Measurements from ENCODE around the gene ECHS1. TPM values are rescaled to one million over a fixed set of nuclear protein-coding genes. Genes with fewer than 3 reads are reported as not detected.
A peak's percentile ranks its signal among the peaks of the same experiment; 100 is the strongest.
"Not testable (repeated sequence)": the region's sequence is repeated elsewhere in the genome, so short reads cannot be mapped to it uniquely, and the experiment has no call there.

Gene ECHS1
- total and polyA plus RNA-seq, 8 donors: 5.3 to 103 (median 69.2) TPM

DNA sequence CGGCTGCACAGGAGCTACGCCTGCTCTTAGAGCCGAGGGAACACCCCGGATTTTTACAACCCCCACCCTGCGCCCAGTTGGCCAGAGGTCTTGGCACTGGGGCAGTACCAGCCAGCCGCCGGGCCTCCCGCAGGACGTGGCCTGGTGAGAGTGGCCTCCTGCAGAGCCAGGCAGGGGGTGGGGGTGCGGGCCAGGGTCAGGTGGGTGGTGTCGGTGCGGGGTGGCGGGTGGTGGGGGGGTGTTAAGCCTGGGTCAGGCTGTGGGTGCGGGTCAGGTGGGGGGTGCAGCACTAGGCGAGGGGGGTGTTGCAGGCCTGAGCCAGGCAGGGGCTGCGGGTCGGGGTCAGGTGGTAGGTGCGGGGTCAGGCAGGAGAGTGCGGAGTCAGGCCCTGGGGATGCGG is 647 bp downstream of the ECHS1 start:
- Histone ChIP-seq H3K36me3 (peaks cover 28 to 43% (median 39%) of the 10 kb centered on the region in 4 donors), H3K27me3 (no peaks in the 10 kb centered on the region), H3K9me3 (no peaks in the 10 kb centered on the region), H3K4me3 (peak overlapping the region; percentile 78 to 97 (median 86)), H3K4me1 (peaks cover 19 to 35% (median 26%) of the 10 kb centered on the region in 4 donors), H3K27ac (peak overlapping the region in 3 of 5 donors; percentile 5 to 96 (median 94))
- TF ChIP-seq POLR2AphosphoS5 (IDR thresholded peaks at IDR 0.05): no peak
- TF ChIP-seq POLR2A (IDR thresholded peaks at IDR 0.05): no peak
- TF ChIP-seq EP300 (IDR thresholded peaks at IDR 0.05): no peak
- TF ChIP-seq, protein P1, sequence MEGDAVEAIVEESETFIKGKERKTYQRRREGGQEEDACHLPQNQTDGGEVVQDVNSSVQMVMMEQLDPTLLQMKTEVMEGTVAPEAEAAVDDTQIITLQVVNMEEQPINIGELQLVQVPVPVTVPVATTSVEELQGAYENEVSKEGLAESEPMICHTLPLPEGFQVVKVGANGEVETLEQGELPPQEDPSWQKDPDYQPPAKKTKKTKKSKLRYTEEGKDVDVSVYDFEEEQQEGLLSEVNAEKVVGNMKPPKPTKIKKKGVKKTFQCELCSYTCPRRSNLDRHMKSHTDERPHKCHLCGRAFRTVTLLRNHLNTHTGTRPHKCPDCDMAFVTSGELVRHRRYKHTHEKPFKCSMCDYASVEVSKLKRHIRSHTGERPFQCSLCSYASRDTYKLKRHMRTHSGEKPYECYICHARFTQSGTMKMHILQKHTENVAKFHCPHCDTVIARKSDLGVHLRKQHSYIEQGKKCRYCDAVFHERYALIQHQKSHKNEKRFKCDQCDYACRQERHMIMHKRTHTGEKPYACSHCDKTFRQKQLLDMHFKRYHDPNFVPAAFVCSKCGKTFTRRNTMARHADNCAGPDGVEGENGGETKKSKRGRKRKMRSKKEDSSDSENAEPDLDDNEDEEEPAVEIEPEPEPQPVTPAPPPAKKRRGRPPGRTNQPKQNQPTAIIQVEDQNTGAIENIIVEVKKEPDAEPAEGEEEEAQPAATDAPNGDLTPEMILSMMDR (IDR thresholded peaks at IDR 0.05): no peak
- intact Hi-C loops (cut with DNase I; ENCODE audit: low total_unique reads): no loop called here
- 18 to 48% (median 39%) methylated on average over 9 to 20 of the region's 20 CpGs for WGBS, 5 donors
- DNase-seq: peak in 1 of 2 donors; percentile 34

DNA sequence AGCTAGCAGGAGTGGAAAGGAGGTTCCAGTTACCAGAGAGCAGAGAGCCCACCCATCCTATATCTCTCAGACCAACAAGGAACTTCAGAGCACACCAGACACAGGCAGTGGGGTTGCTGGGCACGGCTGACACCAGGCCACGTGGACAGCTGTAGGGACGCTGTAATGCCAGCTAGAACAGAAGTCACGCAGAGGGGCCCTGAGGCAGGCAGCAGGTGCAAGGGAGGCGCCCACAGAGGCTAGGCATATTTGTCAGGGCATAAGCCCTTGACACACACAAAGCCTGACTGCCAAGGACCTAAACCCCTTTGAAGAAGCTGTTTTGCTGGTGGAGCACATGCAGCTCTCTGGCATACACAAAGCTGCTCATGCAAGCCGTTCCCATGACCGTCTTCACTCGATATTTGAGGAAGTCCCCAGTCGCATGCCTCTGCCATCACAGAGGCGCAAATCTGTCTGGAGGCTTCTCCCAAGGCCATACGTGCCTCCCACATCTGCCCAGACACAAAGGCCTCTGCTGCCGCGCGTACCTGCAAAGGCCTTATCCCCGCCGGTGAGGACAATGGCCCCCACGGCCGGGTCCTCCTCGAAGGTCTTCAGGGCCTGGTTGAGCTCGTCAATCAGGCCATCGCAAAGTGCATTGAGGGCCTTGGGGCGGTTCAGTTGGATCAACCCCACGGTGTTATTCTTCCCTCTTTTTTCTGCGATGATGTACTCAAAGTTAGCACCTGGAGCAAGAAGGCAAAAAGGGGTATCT is 2.9 kb downstream of the ECHS1 start:
- intact Hi-C loops (cut with DNase I; ENCODE audit: low total_unique reads): no loop called here

DNA sequence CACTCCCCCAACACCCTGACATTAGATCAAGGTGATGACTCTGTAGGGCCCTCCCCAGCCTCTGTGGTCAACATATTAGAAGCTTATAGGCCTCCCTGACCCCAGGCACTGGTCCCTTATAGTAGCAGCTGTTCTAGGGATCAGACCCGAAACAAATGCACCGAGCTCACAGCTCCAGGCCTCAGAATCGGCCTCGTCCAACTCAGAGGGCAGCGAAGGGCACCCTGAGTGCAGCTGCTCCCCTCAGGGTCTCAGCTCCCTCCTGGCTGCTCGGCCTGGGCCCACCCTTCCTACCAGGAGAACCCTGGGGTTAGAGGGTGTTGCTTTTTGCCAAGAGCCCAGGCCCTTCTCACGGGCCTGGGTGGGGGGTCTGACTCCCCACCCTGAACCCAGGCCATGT is 5.0 kb downstream of the ECHS1 start:
- TF ChIP-seq POLR2A (IDR thresholded peaks at IDR 0.05): no peak
- TF ChIP-seq, protein P1 (IDR thresholded peaks at IDR 0.05): no peak
- TF ChIP-seq POLR2AphosphoS5 (IDR thresholded peaks at IDR 0.05): no peak
- no peak for TF ChIP-seq EP300 (IDR thresholded peaks at IDR 0.05)
- no peaks in the 10 kb centered on the region for H3K9me3 ChIP-seq
- DNase-seq: no peak
- intact Hi-C loops (cut with DNase I; ENCODE audit: low total_unique reads): no loop called here
- H3K27me3 ChIP-seq: no peaks in the 10 kb centered on the region
- peaks cover 51 to 87% (median 79%) of the 10 kb centered on the region in 4 donors for H3K36me3 ChIP-seq
- peaks cover 10 to 32% (median 22%) of the 10 kb centered on the region in 4 donors for H3K4me1 ChIP-seq
- H3K4me3 ChIP-seq: no peak overlapping the region
- WGBS, 5 donors: 92 to 98% (median 94%) methylated on average over 3 to 7 of the region's 7 CpGs
- H3K27ac ChIP-seq: no peak overlapping the region

More for the DNA sequence above, 2.9 kb downstream of the ECHS1 start:
- WGBS, 5 donors: 90 to 93% (median 91%) methylated on average over 24 of the region's 24 CpGs
- no peak for TF ChIP-seq POLR2A (IDR thresholded peaks at IDR 0.05)
- TF ChIP-seq, protein P1 (IDR thresholded peaks at IDR 0.05): no peak
- no peak for TF ChIP-seq EP300 (IDR thresholded peaks at IDR 0.05)
- TF ChIP-seq POLR2AphosphoS5 (IDR thresholded peaks at IDR 0.05): no peak
- Histone ChIP-seq H3K27ac (no peak overlapping the region), H3K36me3 (peaks cover 42 to 66% (median 58%) of the 10 kb centered on the region in 4 donors), H3K9me3 (no peaks in the 10 kb centered on the region), H3K4me3 (no peak overlapping the region), H3K4me1 (peaks cover 17 to 35% (median 27%) of the 10 kb centered on the region in 4 donors), H3K27me3 (no peaks in the 10 kb centered on the region)
- no peak for DNase-seq

DNA sequence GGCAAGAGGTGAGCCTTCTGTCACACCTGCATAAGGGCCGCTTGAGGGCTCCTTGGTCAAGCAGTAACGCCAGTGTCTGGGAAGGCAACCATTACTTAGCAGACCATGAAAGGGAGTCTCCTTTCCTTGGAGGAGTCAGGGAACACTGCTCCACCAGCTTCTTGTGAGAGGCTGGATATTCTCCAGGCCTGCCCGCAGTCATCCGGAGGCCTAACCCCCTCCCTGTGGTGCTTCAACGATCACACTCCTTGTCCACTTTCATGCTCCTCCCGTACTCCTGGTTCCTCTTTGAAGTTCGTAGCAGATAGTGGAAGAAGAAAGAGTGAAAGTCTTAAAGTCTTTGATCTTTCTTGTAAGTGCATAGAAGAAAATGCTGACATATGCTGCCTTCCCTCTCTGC is 5.7 kb downstream of the ECHS1 start:
- H3K9me3 ChIP-seq; H3K27me3 ChIP-seq; H3K27ac ChIP-seq; H3K4me3 ChIP-seq; DNase-seq; intact Hi-C loops (cut with DNase I; ENCODE audit: low total_unique reads): not testable (repeated sequence)
- WGBS, 5 donors: 76 to 96% (median 86%) methylated on average over 1 to 4 of the region's 7 CpGs
- H3K4me1 ChIP-seq: peaks cover 8 to 27% (median 20%) of the 10 kb centered on the region in 4 donors
- H3K36me3 ChIP-seq: peaks cover 58 to 94% (median 85%) of the 10 kb centered on the region in 4 donors

DNA sequence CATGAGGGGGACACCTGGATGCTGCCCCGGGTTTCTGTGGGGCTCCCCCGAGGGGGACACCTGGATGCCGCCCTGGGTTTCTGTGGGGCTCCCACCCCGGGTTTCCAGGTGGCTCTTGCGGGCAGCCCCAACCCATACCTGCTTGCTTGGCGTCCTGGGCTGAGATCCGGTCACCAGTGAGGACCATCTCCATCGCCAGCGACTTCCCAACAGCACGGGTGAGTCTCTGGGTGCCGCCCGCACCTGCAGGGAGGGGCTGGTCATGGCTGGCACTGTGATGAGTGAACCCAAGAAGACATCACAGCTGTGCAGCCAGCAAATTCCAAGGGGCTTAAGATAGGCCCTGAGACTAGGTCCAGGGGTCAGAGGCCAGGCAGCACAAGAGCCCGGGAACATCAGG is 6.4 kb downstream of the ECHS1 start:
- Histone ChIP-seq H3K27ac (no peak overlapping the region), H3K4me1 (peaks cover under 1 to 20% (median 12%) of the 10 kb centered on the region in 4 donors), H3K27me3 (no peaks in the 10 kb centered on the region), H3K36me3 (peaks cover 63 to 100% (median 93%) of the 10 kb centered on the region in 4 donors), H3K4me3 (no peak overlapping the region), H3K9me3 (no peaks in the 10 kb centered on the region)
- TF ChIP-seq, protein P1 (IDR thresholded peaks at IDR 0.05): no peak
- no peak for DNase-seq
- intact Hi-C loops (cut with DNase I; ENCODE audit: low total_unique reads): no loop called here
- WGBS, 5 donors: 86 to 98% (median 96%) methylated on average over 6 to 13 of the region's 13 CpGs

Data from stomach (tissue), 9 donors.